Stimulated activated CD4-positive, alpha-beta T cell treated with anti-CD3 and anti-CD28 coated beads, Interleukin-4, amount 100 ng/mL, for 1 hour (primary cell): ENCODE measurements around the gene DIP2A.

Source experiments
- DNase-seq: peaks from one replicate; pipeline ENCODE4 v3.0.0-alpha.2; 2020

DIP2A gene

GRCh38 chr21:46538262-46538661 is 79.6 kb downstream of the DIP2A start:
- DNase-seq: no peak

- DNase-seq: no peak
Measured at GRCh38 chr21:46538851-46539666, 80.4 kb downstream of the DIP2A start.

DNA sequence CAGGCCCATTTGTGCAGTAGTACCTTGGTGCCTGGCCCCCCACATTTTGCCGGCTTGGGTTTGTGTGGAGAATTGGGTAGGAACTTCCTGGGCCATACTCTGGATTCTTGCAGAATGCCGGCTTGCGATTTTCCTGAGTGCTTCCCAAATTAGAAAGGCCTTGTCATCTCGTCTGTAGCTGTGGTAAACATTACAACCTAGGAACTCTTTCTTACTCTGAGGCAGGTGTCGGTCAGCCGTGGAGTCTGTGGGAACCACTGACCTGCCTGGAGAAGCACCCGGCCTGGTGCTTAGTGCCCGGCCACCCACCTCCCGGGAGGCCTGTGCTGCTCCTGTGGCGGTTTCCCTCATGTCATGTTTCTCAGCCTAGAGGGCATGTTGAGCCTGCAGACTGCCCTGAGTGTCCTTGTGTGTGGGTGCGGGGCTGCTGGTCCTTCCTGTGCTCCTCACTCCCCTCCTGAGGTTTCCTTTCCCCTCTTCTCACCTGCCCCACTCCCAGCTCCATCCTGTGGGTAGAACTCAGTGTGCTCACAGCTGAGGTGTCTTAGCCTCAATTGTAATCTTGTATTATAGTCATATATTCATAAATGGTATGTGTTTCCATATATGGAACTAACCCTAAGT is 81.5 kb downstream of the DIP2A start:
- DNase-seq: no peak

GRCh38 chr21:46542588-46543124 is 84.0 kb downstream of the DIP2A start:
- DNase-seq: no peak

GRCh38 chr21:46543306-46543705 is 84.6 kb downstream of the DIP2A start:
- no peak for DNase-seq

DNA sequence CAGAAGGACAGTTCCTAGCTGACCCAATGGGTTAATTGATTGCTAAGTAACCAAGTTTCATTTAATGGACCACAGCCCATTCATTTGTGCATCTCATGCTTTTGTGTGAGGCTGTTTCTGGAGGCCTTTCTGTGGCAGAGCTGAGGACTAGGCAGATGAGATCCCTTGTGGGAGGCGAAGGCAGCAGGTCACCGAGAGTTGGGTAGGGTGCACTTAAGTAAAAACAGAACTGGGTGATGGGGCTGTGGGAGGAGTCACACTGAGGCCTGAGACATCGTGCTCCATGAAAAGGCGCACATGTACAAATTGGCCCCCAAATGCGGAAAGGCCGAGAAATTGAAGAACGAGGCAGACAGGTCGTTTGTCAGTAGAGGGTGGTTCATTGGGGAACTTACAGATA is 85.3 kb downstream of the DIP2A start:
- DNase-seq: no peak

DNA sequence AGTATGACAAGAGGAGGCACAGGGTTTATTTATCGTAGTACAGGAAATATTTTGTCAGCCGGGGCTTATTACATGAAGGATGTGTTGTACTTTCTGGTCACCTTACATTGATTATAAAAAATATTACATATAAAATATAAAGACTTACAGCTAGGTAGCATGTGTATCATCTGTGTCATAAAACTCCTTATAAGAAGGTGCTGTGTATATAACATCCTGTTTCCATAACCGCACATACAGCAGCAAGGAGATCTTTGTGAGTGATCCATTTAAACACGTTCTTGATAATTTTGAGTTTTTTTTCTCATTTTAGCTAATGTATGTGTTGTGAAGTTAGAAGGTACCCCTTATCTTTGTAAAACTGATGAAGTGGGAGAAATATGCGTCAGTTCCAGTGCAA is 86.1 kb downstream of the DIP2A start:
- no peak for DNase-seq

DNA sequence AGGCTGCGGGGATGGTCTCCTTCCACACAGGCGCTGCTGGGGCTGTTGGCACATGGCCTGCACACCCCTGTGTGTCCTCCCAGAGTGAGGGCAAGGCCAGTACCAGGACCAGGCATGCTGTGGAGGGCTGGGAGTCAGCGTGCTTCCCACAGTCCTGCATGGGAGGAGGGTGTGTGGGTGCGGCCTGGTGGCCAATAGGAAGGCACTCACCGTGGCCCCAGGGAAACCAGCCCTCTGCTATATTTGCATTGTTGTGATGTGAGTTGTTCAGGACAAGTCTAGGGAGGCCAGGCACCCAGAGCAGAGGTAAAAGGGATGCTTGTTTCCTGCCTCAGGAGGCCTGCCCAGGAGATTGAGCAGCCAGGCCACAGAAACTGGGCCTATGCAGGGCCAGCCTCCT is 86.7 kb downstream of the DIP2A start:
- DNase-seq: no peak

DNA sequence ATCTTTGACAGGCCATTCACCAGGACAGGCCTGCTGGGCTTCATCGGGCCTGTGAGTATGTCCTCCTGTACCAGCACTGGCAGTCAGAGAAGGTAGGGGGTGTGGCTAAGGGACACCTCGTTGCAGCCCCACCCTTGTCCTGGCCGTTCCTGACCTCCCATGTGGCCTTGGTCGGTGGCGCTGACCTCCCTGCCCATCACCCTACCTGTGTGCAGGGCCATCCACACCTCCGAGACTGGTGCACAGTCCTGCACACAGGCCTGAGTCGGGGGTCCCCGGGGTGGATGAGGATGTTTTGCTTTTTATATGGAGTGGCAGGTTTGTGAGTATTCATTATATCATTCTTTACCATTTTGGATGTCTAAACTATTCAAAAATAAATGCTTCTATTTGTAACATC is 87.2 kb downstream of the DIP2A start:
- no peak for DNase-seq

DNA sequence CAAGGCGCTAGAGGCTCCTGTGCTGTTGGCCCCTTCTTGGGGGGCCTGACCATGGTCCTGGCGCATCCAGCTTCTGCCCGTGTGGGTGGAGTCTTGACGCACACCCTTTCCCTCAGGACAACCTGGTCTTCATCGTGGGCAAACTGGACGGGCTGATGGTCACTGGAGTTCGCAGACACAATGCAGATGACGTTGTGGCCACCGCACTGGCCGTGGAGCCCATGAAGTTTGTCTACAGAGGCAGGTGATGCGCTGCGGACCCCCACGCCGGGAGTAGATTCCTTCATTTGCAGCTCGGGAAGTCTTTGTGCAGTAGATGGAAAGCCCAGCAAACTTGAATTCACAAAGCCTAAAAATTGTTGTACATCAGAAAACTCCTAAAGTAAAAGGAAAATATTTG is 88.1 kb downstream of the DIP2A start:
- no peak for DNase-seq

- no peak for DNase-seq
Measured at GRCh38 chr21:46549650-46550049, 91.0 kb downstream of the DIP2A start.

GRCh38 chr21:46550116-46550941 is 91.6 kb downstream of the DIP2A start:
- no peak for DNase-seq

DNA sequence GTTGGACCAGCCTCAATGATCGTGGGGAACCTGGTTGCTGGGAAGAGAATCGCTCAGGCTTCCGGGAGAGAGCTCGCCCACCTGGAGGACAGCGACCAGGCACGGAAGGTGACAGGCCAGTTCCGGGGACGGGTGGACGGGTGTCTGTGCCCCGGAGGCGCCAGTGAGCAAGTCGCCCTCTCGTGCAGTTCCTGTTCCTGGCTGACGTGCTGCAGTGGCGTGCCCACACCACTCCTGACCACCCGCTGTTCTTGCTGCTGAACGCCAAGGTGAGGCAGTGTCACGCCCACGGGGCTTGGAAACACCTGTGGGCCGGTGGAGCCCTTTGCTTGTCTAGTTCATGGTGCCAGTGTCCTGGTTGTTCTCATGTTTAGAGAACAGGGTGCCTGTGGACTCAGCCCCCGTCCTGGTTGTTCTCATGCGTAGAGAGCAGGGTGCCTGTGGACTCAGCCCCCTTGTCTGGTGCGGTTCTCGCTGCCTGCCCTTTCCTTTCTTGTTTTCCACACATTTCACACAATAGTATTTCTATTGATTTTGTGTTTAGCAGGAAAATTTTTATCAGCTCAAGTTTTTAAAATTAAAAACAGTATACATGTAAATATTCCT is 93.0 kb downstream of the DIP2A start:
- DNase-seq: peak; percentile 44

DNA sequence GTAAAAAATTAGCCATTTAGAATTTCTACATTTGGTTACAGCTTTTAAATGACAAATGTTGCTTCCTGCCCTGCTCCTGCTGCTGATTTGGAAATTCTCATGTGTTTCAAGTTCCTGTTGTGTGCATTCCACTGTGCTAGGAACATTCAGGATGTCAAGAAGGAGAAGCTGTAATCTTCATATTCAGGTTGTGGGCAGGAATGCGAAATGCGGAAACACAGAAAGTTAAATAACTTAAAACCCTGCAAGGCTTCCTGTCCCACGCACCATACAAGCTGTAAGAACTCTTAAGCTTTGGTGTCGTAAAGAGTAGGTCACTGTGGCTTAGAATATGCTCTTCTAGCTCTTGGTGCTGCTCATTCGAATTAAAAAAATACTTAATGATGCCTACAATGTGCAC is 93.6 kb downstream of the DIP2A start:
- DNase-seq: no peak

- no peak for DNase-seq
Measured at GRCh38 chr21:46552865-46553379, 94.2 kb downstream of the DIP2A start.

DNA sequence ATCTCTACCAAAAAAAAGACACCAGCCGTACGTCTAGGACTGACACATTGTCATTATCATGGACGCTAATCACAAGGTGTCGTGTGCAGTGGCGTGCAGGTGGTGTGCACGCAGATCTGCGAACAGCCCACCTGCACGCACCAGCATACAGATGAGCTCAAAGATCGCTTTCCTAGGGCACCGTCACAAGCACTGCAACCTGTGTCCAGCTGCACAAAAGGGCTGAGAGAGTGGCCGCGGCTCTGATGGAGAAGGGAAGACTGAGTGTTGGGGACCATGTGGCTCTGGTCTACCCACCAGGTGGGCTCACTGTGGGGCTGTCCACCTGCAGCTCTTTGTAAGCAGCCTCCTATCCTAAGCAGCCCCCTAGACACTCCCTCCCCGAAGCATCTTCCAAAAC is 95.3 kb downstream of the DIP2A start:
- no peak for DNase-seq

DNA sequence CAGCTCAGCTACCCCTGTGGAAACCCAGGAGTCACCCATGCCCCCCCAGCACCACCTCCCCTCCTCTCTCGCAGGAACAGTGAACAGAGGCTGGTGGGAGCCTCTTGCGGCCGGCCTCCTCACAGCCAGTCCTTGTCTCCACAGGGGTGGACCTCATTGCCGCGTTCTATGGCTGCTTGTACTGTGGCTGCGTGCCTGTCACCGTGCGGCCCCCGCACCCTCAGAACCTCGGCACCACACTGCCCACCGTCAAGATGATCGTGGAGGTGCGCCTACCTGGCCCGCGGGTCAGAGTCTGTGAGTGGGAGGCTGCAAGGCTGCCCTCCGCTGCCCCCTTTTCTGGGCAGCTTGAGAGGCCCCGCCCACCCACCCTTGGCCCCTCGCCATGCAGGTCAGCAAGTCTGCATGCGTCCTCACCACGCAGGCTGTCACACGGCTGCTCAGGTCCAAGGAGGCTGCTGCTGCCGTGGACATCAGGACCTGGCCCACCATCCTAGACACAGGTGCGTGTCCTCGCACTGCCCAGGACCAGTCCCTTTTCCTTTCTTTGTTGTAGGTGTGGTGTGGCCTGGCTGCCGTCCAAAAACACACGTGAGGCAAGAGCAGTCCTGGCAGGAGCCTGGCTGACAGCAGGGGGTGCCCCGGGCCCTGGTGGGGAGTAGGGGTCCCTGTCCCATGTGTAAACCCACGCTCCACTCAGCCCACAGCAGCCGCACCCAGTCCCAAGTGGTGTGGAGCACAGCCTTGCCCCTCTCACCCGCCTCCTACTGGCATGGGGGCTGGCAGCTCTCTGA is 95.9 kb downstream of the DIP2A start:
- no peak for DNase-seq

DNA sequence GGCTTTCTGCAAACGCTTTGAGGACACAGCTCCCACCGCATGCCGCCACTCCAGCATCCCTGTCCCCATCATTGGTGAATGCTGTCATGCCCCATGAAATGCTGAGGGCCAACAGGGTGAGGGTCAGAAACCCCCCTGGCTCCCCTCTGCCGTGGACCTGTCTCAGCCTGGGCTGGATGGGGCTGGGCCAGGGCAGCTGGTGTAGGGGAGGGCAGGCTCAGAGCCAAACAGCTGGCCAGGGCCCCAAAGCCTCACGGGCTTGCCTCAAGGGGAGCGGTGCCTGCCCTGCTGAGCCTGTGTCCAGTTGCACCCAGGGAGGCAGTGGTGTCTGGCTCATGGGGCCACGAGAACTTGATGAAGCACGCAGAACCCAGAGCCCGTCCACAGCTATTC is 96.5 kb downstream of the DIP2A start:
- no peak for DNase-seq

- no peak for DNase-seq
Measured at GRCh38 chr21:46555678-46556077, 97.0 kb downstream of the DIP2A start.

DNA sequence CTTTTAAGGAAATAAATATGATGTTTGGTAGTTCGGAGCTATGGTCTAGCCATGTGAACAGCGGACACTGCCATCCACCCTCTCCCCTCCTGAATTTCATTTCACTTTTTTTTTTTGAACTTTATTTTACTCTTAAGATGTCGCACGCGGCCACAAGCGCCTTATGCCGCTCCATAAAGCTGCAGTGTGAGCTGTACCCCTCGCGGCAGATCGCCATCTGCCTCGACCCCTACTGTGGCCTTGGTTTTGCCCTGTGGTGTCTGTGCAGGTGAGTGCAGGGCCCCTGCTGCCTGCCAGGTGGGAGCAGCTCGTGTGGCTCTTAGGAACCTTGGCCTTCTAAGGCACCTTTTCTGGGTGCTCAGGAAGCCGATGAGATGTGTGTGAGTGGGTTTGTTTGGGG is 98.1 kb downstream of the DIP2A start:
- DNase-seq: no peak

DNA sequence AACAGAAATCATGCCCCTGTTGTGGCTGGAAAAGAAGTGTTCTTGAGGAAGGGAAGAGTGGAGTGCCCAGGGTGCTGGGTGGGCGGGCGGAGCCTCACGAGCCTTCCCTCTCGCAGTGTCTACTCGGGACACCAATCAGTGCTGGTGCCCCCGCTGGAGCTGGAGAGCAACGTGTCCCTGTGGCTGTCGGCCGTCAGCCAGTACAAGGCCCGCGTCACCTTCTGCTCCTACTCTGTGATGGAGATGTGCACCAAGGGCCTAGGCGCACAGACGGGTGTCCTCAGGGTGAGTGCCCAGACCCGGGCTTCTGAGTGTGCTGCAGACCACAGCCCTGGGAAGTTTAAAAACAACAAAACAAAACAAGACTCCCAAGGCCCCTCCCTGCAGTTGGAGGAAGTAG is 98.8 kb downstream of the DIP2A start:
- DNase-seq: no peak

DNA sequence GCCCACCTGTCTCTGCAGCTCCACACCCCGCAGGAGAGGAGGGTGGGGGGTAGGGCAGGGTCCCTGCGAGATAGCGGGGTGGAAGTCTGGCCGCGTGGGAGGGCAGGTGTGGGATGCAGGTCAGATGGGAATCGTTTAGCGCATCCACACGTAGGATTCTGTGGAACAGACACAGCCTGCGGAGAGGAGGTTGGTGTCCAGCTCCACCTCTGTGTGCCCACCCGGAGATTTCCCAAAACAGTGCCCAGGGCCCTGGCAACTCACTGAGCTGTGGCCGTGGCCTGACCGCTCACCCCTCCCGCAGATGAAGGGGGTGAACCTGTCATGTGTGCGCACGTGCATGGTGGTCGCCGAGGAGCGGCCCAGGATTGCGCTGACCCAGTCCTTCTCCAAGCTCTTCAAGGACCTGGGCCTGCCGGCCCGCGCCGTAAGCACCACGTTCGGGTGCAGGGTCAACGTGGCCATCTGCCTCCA is 99.3 kb downstream of the DIP2A start:
- DNase-seq: no peak
